Stimulated activated CD8-positive, alpha-beta memory T cell treated with anti-CD3 and anti-CD28 coated beads, Interleukin-12 subunit alpha, Interleukin-12 subunit beta, amount 100 ng/mL, for 24 hours (primary cell): ENCODE results near the gene CCDC127.
"Not testable (repeated sequence)": the region's sequence is repeated elsewhere in the genome, so short reads cannot be mapped to it uniquely, and the experiment has no call there.

ENCODE experiments used
- DNase-seq: peaks from one replicate; pipeline ENCODE4 v3.0.0-alpha.2; 2020; ENCODE audit errors: extremely low read depth

The CCDC127 gene

DNA sequence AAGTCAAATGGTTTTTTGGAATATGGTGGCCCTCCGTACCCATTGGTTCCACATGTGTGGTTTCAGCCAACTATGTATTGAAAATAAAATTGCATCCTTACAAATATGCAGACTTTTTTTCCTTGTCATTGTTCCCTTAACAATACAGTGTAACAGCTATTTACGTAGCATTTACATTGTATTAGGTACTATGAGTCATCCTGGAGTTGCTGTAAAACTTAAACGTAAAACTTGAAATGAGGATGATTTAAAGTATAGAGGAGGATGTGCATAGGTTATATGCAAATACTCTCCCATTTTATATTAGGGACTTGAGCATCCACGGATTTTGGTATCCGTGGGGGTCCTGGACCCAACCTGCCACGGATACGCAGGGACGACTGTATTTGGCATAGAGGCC lies 16.5 kb upstream of the CCDC127 start:
- DNase-seq, result no peak

DNA sequence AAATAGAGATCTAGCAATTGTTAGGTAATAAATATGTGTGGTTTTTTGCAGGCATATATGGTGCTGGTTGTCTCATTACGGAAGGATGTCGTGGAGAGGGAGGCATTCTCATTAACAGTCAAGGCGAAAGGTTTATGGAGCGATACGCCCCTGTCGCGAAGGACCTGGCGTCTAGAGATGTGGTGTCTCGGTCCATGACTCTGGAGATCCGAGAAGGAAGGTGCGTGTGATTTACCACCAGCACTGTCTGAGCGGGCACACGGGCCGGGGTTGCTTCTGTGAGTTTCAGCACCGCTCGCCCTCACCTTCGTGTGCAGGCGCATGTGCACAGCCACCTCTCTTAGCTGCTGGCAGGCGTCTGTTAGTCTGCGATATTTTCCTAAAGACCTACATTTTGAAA lies 15.5 kb upstream of the CCDC127 start:
- not testable (repeated sequence) for DNase-seq

DNA sequence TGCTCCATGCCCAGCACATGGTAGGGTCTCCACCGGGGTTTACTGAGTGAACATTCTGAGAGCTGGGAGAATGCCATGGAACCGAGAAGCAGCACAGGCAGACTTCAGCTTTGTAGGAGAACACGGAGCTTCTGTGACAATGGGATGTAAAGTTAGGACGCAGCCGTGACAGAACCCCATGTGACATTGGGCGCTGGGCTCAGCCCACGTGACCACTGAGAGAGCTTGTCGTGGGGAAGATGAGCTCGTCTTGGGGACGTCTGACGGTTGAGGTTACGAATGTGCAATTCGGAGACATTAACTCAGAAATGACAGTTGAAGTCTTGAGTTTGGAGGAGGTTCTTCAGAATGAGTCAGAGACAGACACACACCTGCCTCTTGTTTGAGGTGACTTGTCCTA lies 13.7 kb upstream of the CCDC127 start:
- no peak for DNase-seq

DNA sequence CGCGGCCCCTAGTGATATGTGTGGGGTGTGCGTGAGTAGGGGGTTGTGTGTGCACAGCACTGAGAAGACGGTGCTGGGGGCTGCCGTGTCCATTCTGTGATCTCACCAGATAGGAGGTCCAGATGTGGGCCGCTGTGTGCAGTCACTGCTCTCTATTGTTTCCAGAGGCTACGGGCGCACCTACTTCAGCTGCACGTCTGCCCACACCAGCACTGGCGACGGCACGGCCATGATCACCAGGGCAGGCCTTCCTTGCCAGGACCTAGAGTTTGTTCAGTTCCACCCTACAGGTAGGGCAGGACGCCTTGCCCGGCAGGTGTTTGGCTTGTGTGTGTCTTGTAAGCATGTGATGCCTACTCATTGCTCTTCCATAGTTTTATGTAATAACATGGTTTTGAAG lies 12.8 kb upstream of the CCDC127 start:
- DNase-seq, result no peak

DNA sequence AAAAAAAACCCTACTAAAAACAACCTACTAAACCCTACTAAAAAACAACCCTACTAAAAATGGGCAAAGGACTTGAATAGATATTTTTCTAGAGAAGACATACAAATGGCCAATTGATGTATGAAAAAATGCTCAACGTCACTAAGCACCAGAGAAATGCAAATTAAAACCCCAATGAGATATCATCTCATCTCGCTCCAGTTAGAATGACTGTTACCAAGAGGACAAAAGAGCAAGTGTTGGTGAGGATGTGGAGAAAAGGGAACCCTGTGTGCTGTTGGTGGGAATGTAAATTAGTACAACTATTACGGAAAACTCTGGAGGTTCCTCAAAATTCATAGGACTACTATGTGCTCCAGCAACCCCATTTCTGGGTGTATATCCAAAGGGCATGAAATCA lies 10.9 kb upstream of the CCDC127 start:
- DNase-seq, result no peak

DNA sequence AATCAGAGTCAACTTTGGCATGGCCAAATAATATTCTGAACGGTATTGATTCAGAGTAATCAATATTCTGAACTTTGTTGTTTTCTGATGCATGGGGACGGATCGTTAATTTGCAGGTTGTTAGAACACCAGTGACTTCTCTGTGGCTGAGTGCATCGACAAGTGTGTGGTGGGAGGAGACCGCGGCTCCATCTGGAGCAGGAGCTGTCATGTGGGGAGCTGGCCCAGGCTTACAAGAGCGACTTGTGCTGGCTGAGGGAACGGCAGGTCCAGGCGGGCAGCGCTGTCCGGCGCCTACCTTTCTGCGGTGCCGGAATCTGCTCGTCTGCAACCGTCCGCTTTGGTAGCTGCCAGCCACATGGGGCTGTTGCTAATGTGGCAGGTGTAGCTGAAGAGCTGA lies 9.4 kb upstream of the CCDC127 start:
- not testable (repeated sequence) for DNase-seq

DNA sequence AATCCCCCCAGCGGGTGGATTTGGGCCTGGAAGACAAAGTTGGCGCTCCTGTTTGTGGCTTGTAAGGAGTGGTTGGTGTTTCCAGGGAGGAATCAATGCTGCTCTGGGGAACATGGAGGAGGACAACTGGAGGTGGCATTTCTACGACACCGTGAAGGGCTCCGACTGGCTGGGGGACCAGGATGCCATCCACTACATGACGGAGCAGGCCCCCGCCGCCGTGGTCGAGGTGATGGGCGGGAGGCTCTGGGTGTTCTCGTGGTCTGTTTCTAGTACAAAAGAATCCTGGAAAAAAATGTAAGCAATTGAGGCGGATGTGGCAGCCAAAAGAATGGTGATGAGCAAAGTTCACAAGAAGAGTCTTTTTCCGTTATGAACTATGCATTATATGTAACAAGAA lies 7.4 kb upstream of the CCDC127 start:
- no peak for DNase-seq

DNA sequence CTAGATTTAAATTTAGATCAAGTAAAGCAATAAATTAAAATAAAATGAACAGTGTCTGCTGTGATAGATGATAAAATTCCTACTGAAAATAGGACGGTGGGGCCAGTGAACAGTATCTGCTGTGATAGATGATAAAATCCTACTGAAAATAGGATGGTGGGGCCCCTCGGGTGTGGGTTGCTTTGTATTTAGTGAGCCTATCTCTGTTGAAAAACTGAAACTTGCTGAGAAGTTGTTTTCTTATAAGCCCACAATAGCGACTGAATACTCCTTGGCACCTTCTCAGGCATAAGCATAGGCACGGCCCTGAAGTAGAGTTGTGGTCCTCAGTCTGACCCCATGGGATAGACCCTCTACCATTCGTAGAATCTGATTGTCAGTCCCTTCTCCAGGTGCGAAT lies 5.8 kb upstream of the CCDC127 start:
- DNase-seq, result no peak

DNA sequence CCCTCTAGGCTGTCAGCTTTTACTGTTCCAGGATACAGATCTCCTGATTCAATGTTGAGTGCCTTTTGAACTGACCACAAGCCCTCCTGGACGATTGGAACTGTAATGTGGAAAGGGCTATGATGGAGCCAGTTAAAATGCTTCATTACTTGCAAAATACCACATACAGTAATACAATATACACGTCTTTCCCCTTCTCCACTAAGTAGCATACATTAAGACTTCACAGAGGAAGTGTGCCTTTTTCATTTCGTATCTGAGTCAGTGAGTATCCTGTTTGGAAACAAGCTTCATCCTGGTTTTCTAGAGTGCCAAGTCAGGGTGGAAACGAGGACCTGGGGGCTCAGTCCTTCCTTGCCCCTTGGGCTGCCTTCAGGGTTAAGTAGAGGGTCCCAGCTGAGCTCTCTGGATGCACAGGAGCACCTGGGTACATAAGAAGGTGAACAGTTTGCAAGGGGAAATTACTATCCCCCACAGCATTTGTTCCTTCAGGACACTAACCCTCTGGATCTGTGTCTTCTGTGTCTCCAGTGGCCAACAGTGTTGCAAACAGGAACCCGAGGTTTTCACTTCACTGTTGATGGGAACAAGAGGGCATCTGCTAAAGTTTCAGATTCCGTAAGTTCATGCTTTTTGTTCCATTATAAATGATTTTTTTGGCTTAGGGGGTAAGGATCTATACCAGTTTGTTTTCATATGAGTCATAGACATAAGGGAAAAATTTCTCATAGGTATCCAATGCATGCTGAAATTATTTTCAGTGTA lies 5.2 kb upstream of the CCDC127 start:
- DNase-seq, result not testable (repeated sequence)

DNA sequence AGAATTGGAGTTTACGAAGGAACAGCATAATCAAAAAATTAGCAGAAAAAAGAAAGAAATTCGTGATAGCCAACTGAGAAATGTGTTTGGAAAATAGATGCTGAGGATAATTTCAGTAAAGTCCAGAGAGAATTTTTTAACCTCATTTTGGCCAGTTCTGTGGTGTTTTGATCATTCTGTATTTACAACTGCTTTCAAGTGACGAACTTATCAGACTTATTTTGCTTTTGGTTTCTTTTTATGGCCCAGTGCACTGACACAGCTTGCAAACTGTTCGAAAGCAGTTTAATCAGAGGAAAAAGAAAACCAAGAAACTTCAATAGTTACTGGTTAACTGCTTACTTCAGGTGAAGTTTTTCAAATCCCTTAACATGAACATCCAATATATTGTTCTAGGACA lies 2.0 kb upstream of the CCDC127 start:
- no peak for DNase-seq

DNA sequence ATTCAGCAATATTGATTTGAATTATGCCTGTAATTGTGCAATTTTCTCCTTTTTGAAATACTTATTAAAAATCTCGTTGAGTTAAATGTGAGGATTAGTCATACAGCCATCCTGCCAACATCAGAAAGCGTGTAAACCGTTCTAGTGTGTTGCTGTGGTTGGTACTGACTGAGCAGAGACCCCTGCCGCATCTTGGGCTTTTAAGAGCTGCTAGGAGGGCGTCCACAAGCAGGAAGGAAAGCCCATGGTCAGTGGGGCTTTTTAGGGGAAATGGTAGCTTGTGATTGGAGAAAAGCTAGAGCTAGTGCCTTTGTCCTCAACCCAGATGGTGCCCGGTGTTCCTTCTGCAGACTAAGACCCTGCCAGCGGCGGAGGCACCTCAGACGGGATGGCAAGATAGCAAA lies 1.5 kb upstream of the CCDC127 start:
- DNase-seq, result no peak

DNA sequence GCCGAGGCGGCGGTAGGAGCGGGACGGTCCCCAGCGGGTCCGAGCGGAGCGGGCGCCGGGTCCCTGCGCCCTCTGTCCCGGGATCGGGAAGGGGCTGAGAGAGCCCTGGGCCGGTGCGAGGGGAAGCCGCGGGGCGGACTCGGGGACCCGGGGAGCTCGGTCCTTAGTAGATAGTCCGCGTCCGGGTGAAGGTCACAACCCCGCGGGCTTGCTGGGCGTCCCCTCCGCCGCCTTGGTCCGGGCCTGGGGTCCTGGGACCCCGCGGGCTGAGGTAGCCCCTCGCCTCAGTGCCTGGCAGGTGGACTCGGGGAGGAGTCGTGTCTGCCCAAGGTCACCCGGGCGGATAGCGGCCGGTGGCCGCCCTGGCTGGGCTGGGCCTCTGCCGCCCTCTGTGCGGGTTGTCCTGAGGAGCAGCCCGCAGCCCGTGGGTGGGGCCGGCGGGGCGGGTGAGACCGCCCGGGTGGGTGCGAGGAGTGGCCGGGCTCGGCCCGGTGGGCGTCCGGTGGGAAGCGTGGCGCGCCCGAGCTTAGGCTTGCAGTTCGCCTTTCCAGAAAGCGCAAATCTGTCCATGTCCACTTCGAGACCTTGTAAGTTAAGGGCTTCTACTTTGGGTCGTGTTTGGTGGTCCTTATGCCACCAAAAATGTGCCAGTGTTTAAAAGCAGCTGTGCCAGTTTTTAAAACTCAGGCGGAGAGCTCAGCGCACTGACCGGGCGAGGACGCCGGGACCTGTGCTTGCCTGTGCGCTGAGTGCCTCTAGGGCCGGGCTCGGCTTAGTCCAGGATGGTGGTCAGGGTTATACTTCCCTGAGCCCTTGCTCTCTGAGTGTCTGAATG lies 721 bp upstream of the CCDC127 start:
- no peak for DNase-seq

DNA sequence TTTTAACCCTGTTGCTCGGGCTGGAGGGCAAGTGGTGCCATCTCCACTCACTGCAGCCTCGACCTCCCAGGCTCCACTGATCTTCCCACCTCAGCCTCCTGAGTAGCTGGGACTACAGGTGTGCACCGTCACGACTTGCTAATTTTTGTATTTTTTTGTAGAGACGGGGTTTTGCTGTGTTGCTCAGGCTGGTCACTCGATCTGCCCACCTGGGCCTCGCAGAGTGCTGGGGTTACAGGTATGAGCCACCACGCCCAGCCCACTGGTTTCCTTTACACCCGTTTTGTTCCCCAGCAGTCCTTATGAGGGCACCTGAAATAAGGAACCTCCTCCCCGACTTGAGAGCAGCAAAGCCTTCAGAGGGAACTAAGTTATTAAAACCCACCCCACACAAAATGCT lies 1.9 kb downstream of the CCDC127 start:
- not testable (repeated sequence) for DNase-seq

DNA sequence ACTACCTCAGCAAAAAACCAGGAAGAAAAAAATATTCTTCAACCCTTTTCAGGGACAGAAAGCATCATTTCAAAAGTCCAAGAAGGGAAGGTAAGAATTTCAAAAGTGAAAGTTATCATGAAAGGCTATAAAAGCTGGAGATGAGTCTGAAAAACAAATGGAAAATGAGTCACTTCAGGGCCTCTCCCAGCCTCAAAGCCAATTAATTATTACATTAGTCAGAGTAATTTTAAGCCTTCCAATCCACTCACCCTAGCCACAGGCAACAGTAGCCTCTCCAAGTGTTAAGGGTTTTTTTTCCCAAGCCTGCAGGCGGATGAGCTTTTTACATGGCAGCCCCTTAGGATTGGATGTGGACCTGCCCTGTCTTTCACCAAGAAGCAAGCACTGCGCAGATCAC lies 2.7 kb downstream of the CCDC127 start:
- DNase-seq, result not testable (repeated sequence)

DNA sequence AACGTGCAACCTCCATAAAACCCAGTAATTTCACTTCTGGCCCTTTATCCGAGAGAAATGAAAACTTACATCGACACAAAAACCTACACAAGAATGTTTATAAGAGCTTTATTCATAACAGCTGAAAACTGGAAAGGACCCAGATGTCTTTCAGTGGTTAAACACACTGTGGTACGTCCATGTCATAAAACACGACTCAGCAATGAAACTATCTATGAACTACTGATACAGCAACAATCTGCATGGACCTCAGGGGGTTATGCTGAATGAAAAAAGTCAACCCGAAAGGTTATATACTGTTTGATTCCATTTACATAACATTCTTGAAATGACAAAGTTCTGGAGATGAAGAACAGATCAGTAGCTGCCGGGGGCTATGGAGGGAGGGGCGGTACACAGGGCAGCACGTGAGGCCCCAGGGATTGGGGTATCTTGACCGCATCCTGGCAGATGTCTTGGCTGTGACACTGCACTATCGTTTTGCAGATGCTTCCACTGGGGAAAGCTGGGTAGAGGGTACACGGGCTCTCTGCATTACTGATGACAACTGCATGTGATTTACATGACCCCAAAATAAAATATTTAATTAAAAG lies 4.1 kb downstream of the CCDC127 start:
- DNase-seq, result no peak

DNA sequence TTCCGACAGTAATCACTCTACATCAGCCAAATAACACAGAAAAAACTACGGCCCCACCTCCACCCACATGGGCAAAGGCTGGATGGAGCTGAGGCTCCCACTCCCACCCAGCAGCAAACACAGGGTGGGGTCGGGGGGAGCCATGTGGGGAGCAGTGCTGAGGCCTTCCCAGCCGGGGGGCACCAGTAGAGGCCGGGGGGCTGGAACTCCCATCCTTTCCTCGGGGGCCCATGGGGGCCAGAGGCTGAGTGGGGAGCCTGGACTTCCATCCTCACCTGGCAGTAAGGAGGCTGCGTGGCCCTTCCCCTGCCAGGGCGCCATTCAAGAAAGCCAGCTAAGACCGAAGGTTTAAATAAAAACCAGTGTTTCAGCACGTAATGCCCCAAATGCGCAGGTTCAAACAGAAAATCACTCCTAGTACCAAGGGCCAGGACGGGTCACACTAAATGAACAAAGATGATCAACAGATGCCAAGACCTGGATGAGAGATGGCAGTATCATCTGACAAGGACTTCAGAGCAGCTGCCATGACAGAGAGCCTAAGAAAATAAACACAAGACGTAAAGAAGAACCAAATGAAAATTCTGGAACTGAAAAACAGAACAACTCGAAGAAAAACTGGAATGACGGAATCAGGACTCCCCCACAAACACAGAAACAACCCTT lies 9.4 kb downstream of the CCDC127 start:
- DNase-seq, result no peak

DNA sequence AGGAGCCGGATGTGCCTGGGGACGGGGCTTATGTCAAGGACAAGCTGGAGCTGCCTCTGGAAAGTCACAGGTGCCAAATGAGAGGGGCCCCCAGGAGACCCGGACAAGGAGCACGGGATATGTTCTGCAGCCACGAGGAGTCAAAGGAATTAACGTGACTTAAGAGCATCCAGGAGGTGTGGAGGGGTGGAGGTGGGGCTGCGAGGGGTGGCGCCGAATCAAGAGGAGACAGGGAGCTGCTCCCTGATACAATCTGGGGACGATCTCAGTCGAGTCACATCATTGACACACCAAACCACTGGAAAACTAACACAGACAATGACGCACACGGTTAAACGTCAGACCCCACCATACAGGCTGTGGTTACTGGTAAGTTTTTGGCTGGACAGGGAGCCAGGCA lies 10.4 kb downstream of the CCDC127 start:
- DNase-seq, result no peak

DNA sequence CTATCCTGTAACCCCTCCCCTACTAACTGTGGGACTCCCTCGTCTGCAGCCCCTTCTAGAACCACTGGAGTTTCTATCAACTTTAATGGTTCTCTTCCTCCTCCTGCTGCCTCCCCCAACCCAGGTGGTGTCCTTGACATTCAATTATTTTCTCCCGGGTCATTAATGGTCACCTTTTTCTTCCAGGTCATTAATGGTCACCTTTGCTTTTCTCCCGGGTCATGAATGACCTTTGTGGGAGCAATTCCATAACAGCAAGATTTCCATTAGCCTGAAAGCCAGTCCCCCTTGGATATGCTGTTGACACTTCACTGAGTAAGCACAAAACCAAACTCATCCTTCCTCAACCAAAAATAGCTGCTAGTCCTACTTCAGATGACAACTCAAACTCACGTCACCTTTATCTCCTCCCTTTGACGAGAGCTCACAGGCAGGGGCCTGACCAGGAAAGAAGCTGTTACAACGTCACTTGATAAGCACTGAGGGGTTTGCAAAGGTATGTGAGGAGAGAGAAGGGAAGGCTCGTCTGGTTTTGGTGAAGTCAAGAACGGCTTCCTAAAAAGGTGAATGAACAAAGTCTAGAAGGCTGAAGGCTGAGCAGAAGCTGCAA lies 10.9 kb downstream of the CCDC127 start:
- DNase-seq, result no peak

DNA sequence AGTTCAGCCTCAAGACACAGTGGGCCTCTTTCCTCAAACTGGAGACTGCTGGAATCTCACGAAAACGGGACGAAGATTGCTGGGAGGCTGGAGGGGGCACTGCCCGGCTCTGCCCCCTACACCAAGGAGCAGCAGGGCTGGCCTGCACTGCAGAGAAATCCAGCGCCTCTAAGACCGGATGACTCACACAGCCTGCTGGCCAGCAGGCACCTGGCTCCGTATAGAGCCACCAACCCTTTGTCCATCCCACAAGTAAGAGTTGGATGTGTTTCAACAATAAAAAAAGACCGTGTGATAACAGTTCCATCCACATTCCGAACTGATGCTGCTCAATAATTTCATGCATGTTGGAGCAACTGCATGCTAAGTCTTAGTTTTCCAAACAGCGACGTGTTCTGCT lies 11.5 kb downstream of the CCDC127 start:
- DNase-seq, result no peak

DNA sequence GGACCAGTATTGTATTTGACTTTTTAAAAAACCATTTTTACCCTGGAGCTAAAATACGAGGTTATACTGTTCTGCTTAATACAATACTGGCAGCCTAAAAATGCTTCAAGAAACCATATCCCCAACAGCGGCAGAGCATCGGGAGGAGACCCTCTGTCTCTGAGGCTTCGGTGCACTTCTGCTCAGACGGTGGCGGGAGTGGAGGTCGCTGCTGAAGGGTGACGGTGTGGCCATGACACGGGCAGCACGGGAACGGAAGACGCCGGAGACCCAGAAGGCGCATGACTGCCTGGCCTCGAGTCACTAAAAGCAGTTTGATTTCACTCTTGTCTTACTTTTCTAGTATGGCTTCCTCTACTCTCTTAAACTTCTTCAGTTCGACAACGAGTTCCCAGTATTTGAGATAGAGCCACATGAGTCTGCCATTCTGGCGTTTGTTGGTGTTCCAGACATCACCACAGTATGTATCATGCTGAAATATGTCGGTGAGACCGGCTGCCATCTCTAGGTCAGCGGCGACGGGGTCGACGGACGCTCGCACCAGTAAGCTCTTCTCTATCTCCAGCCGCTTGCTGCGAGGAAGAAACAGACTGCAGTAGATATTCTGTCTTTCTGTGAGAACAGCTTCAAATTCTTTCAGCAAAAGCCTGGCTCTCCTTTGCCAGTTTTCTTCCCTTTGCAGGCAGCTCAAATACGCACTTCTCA lies 12.8 kb downstream of the CCDC127 start:
- DNase-seq, result no peak

DNA sequence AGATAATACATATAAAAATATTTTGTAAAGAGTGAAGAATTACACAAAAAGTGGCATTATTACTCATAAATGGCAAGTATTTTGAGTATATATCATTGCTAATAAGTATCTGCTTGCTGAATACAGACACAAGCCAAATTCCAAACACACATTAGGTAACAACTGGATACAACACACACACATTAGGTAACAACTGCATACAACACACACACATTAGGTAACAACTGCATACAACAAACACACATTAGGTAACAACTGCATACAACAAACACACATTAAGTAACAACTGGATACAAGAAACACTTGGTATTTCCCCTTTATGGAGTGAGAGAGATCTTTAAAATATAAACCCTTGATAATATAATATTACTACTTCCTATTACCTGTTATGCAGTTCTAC lies 13.5 kb downstream of the CCDC127 start:
- no peak for DNase-seq
